Stomach smooth muscle (tissue), 2 donors: ENCODE results near the gene FCHO2.

Source experiments
- H3K27ac ChIP-seq: one replicate; pipeline ENCODE4 v1.7.0; 2013; ENCODE audit warnings: mild to moderate bottlenecking, low read length, inconsistent platforms
- H3K27me3 ChIP-seq, 2 donors: one replicate each; pipeline ENCODE4 v1.7.0; 2013; ENCODE audit warnings: low read length in 2 of 2; ENCODE audit not compliant: insufficient read depth in 2 of 2, control insufficient read depth in 1 of 2
- H3K36me3 ChIP-seq, 2 donors: one replicate each; pipeline ENCODE4 v1.7.0; 2013; ENCODE audit warnings: low read length in 2 of 2; ENCODE audit not compliant: control insufficient read depth in 2 of 2, insufficient read depth in 2 of 2
- H3K4me1 ChIP-seq: one replicate; pipeline ENCODE4 v1.7.0; 2013; ENCODE audit warnings: low read length; ENCODE audit not compliant: control insufficient read depth, insufficient read depth
- H3K4me3 ChIP-seq, 2 donors: one replicate each; pipeline ENCODE4 v1.7.0; 2013; ENCODE audit warnings: low read length in 2 of 2
- H3K9ac ChIP-seq, 2 donors: one replicate each; pipeline ENCODE4 v1.7.0; 2013; ENCODE audit warnings: low read length in 2 of 2, mild to moderate bottlenecking in 1 of 2
- H3K9me3 ChIP-seq, 2 donors: one replicate each; pipeline ENCODE4 v1.7.0; 2013; ENCODE audit warnings: low read length in 2 of 2; ENCODE audit not compliant: control insufficient read depth in 2 of 2
- donor health status: healthy.
- donor health status: Pancreatic carcinoma.

FCHO2 gene

GRCh38 chr5:72936893-72937292 lies 18.9 kb upstream of the FCHO2 start:
- H3K9me3 ChIP-seq, result no peaks in the 10 kb centered on the region
- no peak overlapping the region for H3K27ac ChIP-seq
- H3K4me1 ChIP-seq, result no peaks in the 10 kb centered on the region

GRCh38 chr5:72937517-72938061 lies 18.3 kb upstream of the FCHO2 start:
- Histone ChIP-seq H3K36me3 (no peaks in the 10 kb centered on the region), H3K27ac (no peak overlapping the region), H3K9me3 (no peaks in the 10 kb centered on the region), H3K9ac (no peak overlapping the region), H3K4me1 (no peaks in the 10 kb centered on the region), H3K4me3 (no peak overlapping the region), H3K27me3 (no peaks in the 10 kb centered on the region)

More at GRCh38 chr5:72936893-72937292, 18.9 kb upstream of the FCHO2 start:
- Histone ChIP-seq H3K9ac (no peak overlapping the region), H3K4me3 (no peak overlapping the region), H3K27me3 (no peaks in the 10 kb centered on the region), H3K36me3 (no peaks in the 10 kb centered on the region)

DNA sequence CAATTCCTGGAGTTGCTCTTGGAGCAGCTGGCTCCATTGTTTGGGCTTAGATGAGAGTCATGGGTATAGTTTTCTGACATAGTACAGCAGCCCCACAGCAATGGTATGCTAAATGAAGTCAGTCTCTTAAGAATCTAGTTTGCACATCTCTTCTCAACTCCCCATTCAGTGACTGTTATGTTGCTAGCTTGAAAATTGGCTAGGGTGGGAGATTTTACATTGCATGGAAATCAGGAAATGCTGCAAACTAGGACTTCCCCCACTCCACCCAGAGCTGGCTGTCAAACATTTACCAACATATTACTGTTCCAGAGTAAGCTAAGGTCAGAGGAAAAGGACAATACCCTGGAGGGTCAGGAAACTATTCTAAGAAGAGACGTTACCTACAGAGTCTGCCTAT lies 17.6 kb upstream of the FCHO2 start:
- H3K27ac ChIP-seq, result no peak overlapping the region

GRCh38 chr5:72940082-72940481 lies 15.8 kb upstream of the FCHO2 start:
- Histone ChIP-seq H3K36me3 (no peaks in the 10 kb centered on the region), H3K9me3 (no peaks in the 10 kb centered on the region), H3K27me3 (no peaks in the 10 kb centered on the region), H3K4me3 (no peak overlapping the region), H3K4me1 (no peaks in the 10 kb centered on the region), H3K27ac (no peak overlapping the region), H3K9ac (no peak overlapping the region)

More for the DNA sequence above, 17.6 kb upstream of the FCHO2 start:
- H3K9me3 ChIP-seq, result no peaks in the 10 kb centered on the region
- no peaks in the 10 kb centered on the region for H3K4me1 ChIP-seq
- H3K27me3 ChIP-seq, result no peaks in the 10 kb centered on the region
- no peak overlapping the region for H3K4me3 ChIP-seq
- no peak overlapping the region for H3K9ac ChIP-seq
- H3K36me3 ChIP-seq, result no peaks in the 10 kb centered on the region

GRCh38 chr5:72943307-72943706 lies 12.5 kb upstream of the FCHO2 start:
- H3K4me3 ChIP-seq, result no peak overlapping the region
- H3K9ac ChIP-seq, result no peak overlapping the region
- H3K9me3 ChIP-seq, result no peaks in the 10 kb centered on the region
- H3K36me3 ChIP-seq, result no peaks in the 10 kb centered on the region
- H3K27ac ChIP-seq, result no peak overlapping the region
- no peaks in the 10 kb centered on the region for H3K4me1 ChIP-seq
- H3K27me3 ChIP-seq, result no peaks in the 10 kb centered on the region

- no peaks in the 10 kb centered on the region for H3K9me3 ChIP-seq
- H3K36me3 ChIP-seq, result no peaks in the 10 kb centered on the region
- no peaks in the 10 kb centered on the region for H3K27me3 ChIP-seq
- H3K9ac ChIP-seq, result no peak overlapping the region
- H3K27ac ChIP-seq, result no peak overlapping the region
- no peaks in the 10 kb centered on the region for H3K4me1 ChIP-seq
- H3K4me3 ChIP-seq, result no peak overlapping the region
Observed at GRCh38 chr5:72947498-72947897, 8.3 kb upstream of the FCHO2 start.

GRCh38 chr5:72949481-72949880 lies 6.4 kb upstream of the FCHO2 start:
- no peak overlapping the region for H3K27ac ChIP-seq

DNA sequence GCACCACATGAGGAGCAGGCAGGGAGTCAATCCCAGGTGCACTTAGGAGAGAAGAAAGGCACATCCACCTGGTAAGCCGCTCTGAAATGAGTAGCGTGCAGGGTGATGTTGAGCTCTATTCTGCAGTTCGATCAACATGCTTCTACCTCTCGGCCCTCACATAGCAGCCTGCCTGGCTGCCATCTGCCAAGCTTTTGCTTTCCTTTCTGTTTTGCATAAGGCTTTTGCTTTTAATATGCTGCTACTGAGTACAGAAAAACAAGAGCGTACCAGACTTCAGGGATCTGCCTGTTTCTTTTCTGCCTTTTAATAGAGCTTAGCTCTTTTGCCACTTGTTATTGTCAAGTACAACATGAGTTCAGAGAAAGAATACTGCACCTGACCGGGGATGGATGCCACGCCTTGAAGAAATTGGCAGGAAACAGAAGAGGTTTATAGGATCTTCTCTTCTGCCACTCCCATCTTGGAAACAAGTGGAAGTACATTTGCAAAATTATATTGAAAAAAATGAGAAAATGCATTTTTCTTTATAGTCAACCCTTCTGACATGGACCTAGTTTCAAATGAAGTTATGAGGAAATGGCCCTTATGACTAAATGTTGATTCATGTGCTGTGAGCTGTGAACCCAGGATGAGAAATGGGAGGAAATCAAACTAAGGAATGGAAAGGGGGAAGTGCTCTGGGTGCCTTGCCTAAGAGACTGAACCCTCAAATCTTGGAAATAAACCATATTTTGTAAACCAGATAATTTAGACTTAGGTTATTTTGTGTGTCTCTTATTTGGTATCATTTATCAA lies 4.0 kb upstream of the FCHO2 start:
- no peak overlapping the region for H3K9ac ChIP-seq
- H3K27me3 ChIP-seq, result no peaks in the 10 kb centered on the region
- H3K36me3 ChIP-seq, result no peaks in the 10 kb centered on the region
- H3K4me3 ChIP-seq, result no peak overlapping the region
- H3K4me1 ChIP-seq, result no peaks in the 10 kb centered on the region
- no peak overlapping the region for H3K27ac ChIP-seq
- no peaks in the 10 kb centered on the region for H3K9me3 ChIP-seq

More at GRCh38 chr5:72949481-72949880, 6.4 kb upstream of the FCHO2 start:
- Histone ChIP-seq H3K9ac (no peak overlapping the region), H3K4me1 (no peaks in the 10 kb centered on the region), H3K27me3 (no peaks in the 10 kb centered on the region), H3K4me3 (no peak overlapping the region), H3K36me3 (no peaks in the 10 kb centered on the region), H3K9me3 (no peaks in the 10 kb centered on the region)

DNA sequence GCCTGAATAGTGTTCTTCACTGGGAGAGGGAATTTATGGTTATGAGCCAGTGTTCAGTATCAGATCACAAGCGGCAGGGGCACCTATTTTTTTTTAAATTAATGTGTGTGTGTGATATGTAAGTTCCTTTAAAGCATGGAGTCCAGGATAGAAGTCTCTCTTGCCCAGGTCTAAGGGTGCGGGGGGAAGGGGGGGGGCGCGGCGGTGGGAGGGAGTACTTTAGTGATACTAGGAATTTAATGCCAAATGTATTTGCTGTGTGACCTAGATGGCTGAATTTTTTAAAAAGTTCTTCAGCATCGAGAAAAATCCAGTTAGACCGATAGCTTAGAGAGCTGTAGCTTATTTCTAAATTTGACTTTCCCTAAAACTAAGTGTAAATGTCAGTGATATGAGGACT lies 1.5 kb upstream of the FCHO2 start:
- H3K4me3 ChIP-seq, result no peak overlapping the region
- H3K9me3 ChIP-seq, result no peaks in the 10 kb centered on the region
- H3K27me3 ChIP-seq, result no peaks in the 10 kb centered on the region
- H3K4me1 ChIP-seq, result no peaks in the 10 kb centered on the region
- no peaks in the 10 kb centered on the region for H3K36me3 ChIP-seq
- no peak overlapping the region for H3K27ac ChIP-seq
- H3K9ac ChIP-seq, result no peak overlapping the region

DNA sequence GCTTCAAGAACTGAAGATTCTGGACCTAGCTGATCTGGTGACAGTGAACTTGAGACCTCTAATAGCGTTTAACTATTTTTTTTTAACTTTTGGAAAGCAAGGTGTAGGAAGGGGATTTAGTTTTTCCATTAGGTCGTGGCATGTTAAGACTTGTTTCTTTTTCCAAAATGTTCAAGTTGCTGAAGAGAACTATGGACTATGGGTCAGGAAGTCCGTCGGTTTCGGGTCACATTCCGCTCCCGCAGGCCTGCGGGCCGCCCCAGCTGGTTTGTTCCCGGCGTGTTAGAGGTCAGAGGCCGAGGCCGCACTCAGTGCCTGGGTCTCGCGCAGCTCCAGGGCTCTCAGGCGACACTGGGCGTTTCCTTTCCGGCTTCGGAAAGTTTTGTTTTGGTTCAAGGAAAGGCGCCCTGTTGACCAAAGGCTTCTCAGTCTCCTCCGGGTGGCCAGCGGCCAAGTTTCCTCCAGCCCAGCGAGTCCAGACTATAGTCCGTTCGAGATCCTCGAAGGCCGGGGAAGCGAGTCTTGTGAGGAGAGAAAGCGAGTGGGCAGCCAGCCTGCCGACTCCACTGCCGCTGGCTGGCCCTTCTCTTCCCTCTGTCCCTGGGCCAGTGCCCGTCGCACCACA lies 586 bp upstream of the FCHO2 start:
- peak overlapping the region; percentile 95 for H3K27ac ChIP-seq
- peak overlapping the region; percentile 76 to 88 for H3K9ac ChIP-seq
- H3K4me3 ChIP-seq, result peak overlapping the region; percentile 87 to 89
- H3K4me1 ChIP-seq, result no peaks in the 10 kb centered on the region
- H3K27me3 ChIP-seq, result no peaks in the 10 kb centered on the region
- H3K36me3 ChIP-seq, result no peaks in the 10 kb centered on the region
- H3K9me3 ChIP-seq, result no peaks in the 10 kb centered on the region
